Measurements from ENCODE around the gene CHN2.

Gene CHN2

DNA sequence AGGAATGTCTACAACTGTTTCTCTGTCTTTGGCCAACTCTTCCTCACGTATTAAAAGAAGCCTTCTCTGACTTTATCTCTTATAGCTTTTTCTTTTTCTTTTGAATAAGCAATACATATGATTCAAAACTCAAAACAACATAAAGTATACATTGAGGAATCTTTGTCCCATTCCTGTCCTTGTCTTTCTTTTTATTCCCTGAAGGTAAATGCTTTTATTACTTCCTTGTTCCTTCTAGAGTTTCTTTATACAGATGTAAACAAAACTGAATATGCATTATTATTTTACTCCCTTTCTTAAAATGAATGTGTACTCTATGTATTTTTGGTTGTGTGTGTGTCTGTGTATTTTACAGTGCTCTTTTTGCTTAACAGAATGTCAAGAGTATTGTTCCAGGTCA, 170.1 kb downstream of the CHN2 start:
- DNase-seq (ENCODE audit: low spot score) = no peak

DNA sequence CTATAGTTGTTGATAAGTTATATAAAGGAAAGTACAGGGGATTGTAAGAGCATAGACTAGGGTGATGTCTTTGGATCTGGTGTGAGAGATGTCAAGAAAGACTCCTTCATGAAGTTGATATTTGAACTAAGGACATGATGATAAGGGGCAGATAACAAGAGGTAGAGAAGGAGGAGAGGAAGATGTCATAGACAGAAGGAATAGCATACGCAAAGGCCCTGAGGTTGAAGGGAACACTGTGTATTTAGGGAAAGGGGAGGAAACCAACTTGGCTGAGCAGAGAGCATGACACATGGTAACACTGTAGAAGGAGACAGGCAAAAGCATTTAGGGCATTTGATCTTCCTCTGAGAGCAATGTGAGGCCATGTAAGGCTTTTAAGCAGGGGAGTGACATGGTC, 170.8 kb downstream of the CHN2 start:
- no peak for DNase-seq (ENCODE audit: low spot score)

DNA sequence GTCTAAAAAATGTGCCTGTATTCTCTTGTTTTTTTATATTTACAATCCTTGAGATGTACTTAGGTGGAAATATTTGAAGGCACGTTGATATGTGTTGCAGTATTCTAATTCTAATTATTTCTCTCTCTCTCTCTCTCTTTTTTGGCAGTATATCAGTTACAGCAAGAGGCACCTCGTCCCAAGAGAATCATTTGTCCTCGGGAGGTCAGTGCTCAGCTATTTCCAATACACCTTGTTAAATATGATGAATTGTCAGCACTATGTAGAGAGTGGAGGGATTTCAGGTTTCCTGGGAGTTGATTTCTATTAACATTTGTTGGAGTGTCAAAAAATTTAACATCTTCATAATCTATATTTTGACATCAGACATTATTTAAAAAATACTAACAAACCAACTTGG, 173.2 kb downstream of the CHN2 start:
- no peak for DNase-seq (ENCODE audit: low spot score)

DNA sequence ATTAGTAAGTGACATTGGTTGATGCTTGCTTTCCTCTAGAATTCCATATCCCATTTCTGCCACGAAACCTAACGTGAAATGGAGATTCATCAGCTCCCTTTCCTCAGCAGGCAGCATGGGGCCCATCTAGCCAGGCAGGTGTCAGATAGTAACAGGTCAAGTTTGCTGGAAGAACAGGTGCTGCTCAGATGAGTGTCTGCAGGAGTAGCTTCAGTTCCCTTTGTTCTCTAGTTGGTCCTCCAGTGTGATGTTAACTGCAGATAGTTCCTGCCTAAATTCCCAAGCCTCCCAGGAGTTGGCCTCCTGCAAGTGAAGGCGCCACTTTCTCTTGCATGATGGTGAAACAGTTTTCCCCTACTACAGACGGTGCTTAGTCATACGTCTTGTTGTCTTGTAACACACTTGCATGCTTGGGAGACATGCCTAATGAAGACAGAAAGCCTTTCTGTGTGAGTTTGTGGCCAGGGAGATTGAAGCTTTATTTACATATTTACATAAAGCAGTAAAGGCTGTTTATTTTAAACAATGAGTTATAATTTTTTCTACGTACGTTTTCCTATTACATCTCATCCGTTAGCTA, 175.4 kb downstream of the CHN2 start:
- no peak for DNase-seq (ENCODE audit: low spot score)

DNA sequence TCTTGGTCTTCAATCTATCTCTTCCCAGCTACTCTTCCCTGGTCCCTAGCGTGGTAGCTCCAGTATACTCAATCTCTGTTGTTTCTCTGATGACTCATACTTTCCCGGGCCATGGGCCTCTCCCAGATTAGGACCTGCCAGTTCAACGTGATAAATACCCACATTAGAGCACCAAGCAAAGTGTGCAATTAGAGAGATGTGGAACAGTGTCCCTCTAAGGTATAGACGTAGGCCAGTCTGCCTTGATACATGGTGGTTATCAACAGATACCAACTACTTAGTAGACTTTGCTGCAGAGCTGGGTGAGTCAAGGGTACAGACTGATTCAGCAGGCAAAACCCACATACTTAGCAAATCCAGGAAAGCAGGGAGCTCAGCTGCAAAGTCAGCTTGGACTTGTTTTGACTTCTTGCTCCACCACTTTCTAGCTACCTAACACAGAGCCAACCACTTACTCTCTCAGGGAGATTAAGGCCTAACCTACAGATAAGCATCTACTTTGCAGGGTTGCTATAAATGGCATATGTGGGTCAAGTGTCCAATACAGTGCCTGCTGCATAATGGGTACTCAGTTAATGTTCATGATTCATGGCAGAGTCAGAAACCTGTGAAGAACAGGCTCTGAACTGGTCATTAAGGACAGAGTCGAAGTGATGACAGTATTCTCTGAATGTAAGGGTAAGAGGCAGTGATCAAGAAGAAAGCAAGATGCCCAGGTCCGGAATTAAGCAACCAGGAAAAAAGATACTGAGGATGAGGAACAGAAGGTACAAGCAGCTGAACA, 176.1 kb downstream of the CHN2 start:
- no peak for DNase-seq (ENCODE audit: low spot score)

DNA sequence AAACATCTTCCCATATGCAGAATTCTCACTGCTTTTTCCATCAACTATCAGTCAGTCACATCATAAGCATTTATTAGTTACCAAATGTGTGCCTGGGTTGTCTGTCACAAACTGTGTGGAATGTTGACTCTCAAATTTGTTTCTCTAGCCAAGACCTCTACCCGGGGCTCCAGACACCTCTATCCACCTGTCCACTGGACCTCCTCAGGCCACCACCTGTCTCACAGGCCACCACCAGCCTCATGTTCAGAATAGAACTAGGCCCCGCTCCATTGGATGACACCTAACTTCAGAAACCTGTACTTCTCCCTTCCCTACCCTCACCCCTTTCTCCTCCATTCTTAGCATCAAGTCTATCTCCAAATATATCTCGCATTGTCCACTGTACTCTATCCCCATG, 176.9 kb downstream of the CHN2 start:
- DNase-seq (ENCODE audit: low spot score) = no peak

DNA sequence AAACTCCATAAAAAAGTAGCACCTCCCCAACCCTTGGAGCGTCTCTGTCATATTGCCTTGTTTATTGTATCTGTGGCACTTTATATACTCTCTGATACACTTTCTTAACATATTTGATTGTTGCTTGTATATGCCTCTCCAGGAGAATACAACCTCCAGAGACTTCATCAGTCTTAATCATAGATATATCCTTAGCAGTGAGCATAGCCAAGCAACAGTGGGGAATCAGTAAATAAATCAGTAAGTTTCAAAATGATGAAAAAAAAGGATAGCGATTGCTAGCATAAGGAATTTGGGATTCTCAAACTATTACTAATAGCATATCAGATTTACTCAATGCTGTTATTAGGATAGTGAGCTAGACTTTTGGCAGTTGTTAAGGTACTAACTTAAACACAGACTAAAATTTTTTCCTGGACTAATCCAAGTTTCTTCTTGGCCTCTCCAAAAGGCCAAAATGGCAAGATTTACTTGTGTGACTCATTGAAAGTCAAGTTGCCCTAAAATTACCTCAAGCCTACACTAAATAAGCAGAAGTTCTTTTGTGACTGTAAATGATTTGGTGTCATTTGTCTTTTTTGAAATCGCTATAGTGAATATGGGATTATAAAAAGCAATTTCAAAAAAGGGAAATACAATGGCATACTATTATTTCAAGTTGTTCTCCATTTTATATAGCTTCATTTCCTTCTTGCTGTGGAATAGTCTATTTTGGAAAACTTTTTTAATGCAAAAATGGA, 177.9 kb downstream of the CHN2 start:
- DNase-seq (ENCODE audit: low spot score) = no peak

DNA sequence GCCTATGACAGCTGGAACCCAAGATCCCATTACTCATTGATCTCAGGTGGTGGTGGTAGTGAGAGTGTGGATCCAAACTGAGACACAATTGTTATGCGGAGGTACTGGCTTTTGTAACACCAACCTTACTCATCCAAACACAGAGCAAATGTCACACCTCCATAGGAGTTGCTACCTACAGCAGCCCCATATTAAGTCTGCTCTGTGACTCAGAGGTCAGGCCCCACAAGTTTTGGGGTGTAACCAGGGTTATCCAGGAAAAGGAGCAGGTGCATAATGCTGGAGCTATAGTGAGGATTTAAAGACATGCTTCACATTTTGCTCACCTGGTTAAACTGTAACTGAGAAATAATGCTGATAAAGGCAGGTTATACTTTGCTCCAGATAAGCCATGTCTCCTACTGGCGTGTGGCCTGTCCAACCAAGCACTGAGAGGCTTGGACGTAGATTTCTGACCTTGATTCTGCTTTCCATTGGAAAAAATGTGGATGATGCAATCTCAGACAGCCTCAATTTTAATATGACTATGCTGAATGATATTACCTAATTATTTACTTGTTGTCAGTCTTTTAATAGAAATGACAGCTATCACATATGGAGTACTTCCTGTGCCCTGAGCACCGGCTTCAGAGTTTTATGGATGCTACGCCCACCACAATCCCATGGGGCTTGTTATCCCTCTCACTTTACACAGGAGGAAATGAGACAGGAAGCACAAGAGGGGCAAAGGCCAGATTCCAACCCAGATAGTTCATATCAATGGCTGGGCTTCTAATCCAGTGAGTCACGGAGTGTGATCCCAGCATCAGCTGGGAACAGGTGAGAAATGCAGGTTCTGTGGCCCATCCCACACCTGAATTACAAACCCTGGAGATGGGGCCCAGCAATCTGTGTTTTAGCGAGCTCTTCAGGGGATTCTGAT, 181.3 kb downstream of the CHN2 start:
- peak; percentile 14 for DNase-seq (ENCODE audit: low spot score)

DNA sequence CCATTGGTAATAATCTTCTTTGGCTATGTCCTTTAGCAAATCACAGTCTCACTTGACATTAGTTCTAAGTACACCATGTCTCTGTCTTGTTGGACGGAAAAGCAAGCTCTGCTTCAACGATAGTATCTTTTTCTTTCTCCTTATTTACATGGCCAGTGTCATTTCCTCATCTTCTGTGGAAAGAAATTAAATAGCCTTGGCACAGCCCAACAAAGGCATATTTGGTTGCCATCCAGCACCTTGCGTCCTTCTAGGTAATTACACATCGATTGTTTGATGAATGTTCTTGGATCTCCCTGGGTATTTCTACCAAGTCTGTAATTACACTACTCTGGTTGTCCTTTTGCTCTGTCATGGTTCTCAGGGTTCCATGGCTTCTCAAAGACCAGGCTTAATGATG, 183.1 kb downstream of the CHN2 start:
- DNase-seq (ENCODE audit: low spot score) = no peak

DNA sequence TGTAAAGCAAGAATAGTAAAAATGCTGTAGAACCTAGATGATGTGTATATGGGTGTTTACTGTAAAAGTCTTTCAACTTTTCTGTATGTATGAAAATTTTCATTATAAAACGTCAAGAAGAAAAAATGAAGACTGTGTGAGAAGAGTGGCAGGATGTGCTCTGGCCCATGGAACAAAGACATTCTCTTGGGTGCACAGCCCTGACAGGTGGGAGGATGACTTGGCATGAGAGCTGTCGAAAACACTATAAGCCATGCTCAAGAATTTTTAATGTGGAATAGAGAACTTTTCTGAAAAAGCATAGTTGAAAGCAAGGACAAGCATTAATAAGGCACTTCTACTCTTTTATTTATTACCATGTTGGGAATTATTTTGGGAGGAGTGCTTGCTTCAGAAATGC, 185.0 kb downstream of the CHN2 start:
- no peak for DNase-seq (ENCODE audit: low spot score)

DNA sequence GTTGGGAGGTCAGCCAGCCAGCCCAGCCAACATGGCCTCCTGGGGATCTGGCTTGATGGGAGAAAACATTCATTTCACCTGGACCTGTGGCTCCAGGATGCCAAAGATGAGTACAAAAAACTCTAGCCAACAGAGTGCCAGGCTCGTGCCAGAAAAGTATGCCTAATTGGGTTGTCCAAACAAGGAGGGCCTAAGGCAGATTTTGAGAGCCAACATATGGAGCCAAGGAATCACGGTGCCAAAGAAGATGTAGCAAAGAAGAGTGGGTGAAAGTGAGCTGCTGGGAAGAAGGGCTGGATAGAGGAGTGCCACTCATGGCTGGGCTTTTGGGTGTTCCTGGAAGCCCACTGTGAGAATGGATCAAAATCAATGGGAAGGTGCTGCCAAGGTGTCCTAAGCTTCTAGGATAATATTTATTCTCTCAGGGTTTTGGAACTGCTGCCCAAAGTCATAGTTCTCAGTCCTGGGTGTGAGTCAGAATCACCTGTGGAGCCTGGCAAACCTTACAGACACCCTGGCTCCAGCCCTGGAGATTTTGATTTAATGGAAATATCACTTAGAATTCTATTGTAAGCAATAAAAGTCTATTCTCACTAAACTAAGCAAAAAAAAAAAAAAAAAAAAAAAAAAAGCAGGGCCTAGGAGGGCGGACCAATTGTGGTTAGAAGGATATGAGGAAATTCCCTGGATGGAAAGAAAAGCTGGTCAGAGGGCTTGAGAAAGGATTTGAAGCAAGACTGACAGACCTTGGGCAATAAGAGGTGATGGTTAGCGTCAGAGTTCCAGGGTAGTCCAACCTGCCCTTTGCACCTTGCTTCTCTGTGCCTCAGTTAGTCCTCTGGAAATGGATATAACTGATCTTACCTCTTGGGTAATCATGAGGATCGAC, 186.9 kb downstream of the CHN2 start:
- no peak for DNase-seq (ENCODE audit: low spot score)

DNA sequence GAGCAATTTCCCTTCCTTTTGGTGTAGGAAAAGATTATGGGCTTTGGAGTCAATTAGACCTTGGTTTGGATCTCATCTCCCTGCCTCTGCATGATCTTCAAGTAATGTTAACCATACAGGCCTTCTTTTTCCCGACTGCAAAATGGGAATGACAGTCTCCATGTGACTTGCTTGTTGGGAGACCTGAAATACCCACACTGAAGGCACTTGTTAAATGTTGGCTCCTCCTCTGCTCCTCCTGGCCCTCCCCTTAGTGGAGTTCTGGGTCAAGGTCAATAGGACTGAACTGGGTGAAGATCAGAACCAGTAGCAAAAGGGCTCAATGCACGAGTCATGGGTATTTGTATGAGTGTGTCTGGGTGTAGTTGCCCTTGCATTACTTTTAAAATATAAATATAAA, 189.7 kb downstream of the CHN2 start:
- DNase-seq (ENCODE audit: low spot score) = peak; percentile 7

DNA sequence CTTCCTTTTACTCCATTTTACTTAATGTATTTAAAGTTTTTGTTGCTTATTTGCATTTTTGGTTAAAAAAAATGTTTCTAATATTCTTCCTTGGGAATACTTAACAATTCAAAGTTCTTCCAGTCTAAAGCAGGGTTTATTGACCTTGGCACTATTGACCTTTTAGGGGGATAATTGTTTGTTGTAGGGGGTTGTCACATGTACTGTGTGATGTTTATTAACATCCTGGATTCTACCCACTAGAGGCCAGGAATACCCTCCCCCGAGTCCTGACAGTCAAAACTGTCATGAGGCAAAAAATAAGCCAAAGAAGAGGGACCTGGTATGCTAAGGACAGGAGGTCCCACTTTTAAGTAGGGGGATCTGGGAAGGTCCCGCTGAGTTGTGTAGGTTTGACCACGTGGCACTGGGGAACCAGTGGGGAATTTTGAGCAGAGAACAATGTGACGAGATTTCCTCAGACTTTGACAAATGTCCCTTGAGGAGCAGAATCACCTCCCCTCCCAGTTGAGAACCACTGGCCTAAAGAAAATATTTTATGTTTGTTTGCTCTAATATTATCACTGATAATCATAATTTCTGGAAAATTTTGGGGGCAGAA, 190.7 kb downstream of the CHN2 start:
- DNase-seq (ENCODE audit: low spot score) = peak; percentile 28

DNA sequence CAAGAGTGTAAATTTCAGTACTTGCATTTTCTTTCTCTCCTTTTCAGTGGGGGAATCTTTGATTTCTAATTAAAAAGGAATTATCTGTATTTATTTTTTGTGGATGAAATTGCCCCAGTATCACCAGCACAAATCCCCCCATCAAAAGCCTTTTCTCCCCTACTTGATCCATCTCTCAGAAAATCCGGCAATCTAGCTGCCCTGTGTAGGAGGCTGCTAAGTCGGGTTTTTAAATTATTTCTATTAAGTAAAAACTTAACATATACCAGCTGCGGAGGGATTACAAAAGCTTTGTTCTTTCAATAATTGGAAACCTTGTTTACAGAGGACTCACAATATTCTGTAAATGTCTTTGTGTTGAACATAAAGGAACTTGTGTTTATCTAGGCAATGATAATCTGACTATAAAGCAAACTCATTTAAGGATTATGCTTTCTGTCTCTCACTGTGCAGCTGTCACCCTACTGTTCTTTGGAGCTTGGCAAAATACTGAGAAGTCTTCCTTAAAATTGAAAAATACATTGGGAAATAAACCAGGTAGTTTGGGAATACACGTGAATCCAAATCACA, 191.7 kb downstream of the CHN2 start:
- DNase-seq (ENCODE audit: low spot score) = no peak

DNA sequence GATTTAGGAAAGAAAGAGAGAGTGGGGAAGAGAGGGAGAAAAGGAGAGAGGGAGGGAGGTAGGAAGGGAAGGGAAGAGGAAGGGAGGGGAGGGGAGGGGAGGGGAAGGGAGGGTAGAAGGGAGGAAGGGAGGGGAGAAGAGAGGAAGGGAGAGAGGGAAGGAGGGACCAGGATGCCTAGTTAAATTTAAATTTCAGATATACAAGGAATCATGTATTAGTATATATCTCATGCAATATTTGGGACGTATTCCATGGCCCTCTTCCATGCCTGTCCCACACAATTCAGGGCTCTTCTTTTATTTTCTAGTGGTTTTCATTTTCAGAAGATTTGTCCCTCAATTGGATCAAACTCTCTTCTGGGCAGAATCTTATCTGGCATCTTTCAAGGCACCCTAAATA, 196.7 kb downstream of the CHN2 start:
- DNase-seq (ENCODE audit: low spot score) = no peak

DNA sequence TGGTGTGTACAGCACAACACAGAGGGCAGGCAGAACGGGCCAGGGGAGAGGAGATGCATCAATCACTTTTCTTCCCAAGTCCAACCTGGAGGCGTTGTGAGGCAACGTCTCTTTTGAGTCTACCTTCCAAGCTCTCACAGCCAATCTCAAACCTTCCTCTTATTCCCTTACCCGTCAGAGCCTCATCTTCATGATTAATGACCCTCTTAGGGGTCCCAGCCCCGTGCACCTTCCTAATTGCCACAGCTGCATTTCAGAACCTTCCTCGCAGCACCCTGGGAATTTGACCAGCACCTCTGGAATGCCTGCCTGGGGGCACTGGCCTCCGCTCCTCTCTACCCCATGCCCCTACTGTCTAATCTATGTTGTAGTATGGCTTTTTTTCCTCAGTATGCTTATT, 199.7 kb downstream of the CHN2 start:
- DNase-seq (ENCODE audit: low spot score) = no peak

DNA sequence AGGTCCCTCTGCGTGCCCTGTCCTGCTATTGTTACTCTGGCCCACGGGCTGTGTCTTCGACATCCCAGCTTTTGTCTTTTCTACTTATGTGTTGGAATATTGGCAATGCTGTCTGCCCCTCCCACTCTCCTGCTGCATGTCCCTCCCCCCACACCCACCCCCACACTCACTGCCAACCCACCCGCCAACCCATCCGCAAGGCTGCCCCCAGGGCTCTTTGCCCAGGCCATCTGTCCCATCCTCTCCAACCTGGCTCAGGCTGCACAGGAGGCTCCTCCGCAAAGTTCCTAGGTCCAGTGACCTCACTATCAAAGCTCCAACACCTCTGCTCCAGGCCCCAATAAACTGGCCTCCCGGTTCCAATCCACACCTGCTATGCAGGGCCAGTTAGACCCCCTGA, 202.0 kb downstream of the CHN2 start:
- no peak for DNase-seq (ENCODE audit: low spot score)

DNA sequence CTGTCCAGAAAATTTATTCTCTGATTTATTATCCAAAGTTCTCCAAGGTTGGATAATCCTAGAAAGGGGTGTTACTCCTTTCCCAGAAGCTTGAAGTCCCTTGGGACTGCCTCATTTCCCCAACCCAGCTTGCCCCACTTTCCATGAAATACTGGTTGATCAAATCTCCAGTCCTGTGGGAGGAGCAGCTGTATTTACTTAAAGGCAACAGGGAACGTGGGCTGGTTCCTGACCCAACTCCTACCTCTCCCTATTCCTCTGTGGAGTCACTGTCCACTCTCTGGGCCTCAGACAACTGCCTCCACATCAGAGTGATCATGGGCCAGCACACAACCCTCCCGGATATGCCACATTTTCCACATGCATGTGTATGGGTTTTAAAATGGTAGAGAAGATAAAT, 202.8 kb downstream of the CHN2 start:
- no peak for DNase-seq (ENCODE audit: low spot score)

DNA sequence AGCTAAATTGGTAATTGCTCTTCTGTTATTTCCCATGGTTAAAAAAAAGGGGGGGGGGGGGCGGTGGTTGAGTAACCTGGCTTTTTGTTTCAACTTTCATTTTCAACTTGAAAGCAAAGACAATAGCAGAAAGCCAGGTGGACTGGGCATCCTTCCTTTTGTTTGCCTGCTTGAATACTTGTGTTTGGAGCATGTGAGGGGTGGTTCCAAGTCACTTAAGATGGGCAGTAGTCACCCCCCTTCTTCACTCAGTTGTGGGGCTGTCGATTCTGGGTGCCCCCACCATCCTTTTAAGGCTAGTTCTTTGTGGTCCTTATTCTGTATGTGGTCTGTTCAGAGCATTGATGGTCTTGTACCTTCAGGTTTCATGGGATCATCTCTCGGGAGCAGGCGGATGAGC, 203.4 kb downstream of the CHN2 start:
- no peak for DNase-seq (ENCODE audit: low spot score)

DNA sequence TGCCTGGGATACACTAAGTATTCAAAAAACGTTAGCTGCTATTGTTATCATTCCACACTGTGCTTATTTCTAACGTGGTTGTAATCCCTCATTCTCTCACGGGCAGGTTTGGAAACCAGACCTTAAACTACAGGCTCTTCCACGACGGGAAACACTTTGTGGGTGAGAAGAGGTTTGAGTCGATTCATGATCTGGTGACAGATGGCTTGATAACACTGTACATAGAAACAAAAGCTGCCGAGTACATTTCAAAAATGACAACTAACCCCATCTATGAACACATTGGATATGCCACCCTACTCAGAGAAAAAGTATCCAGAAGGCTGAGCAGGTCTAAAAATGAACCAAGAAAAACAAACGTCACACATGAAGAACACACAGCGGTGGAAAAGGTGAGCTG, 205.9 kb downstream of the CHN2 start:
- DNase-seq (ENCODE audit: low spot score) = no peak

DNA sequence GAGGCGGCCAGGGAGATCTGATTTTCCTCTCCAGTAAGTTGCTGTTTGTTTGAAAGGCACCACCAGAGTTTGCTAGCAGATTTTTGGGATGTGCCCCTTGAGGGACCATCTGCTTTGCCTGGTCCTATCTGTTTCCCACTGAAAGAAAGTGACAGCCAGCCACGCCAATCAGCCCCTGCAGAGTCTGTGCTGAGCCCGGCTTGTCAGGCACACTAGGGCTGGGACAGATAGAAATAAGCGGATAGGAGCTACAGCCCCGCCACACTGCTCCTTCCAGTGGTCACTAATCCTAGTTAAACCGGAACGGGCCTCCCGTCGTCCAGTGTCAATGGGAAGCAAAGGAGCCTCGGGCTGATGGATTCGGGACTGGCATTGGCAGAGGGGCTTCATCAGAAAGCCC, 207.2 kb downstream of the CHN2 start:
- DNase-seq (ENCODE audit: low spot score) = peak; percentile 76

Measured in ecto neural progenitor cell (in vitro differentiated cells).